SK-N-SH (cell line): ENCODE data around the gene RREB1. TPM values are rescaled to one million over a fixed set of nuclear protein-coding genes. Genes with fewer than 3 reads are reported as not detected.

Experiments used
- CTCF ChIA-PET: fragments of 300-600, 350-600 bp; formaldehyde crosslinking; extraction: SDS; loops from one replicate; lab custom pipeline; 2021; lab: Yijun Ruan, JAX
- POLR2A ChIA-PET: fragments of 350-600 bp; sonication (Branson Sonifier 250); formaldehyde crosslinking; extraction: SDS; loops from one replicate; lab custom pipeline; 2020; ENCODE audit warnings: antibody characterized with exemption, inconsistent platforms; lab: Yijun Ruan, JAX
- DNase-seq: peaks from one replicate; pipeline ENCODE4 v3.0.0; 2012
- H2AFZ ChIP-seq: fragments of 200-600 bp; sonication (generic); 2 replicates; pipeline ENCODE4 v1.8.1; 2016; ENCODE audit warnings: antibody characterized with exemption, mild to moderate bottlenecking, low read depth
- H3F3A ChIP-seq: fragments of 200-600 bp; sonication (generic); replicated peaks from 2 replicates; pipeline ENCODE3; 2016; ENCODE audit warnings: antibody characterized with exemption, mild to moderate bottlenecking; ENCODE audit not compliant: insufficient read depth
- H3K27ac ChIP-seq, 2 experiments: fragments of 200-500 bp in 1 of 2; fragments of 200-600 bp in 1 of 2; sonication (Bioruptor generic) in 1 of 2; sonication (generic), shearing (Covaris generic) in 1 of 2; 2 replicates each; pipeline versions ENCODE4 v1.5.1 to v1.6.1; 2014 to 2016; ENCODE audit warnings: low read depth in 2 of 2, inconsistent platforms in 1 of 2, low read length in 1 of 2, mild to moderate bottlenecking in 1 of 2, mixed read lengths in 1 of 2
- H3K27me3 ChIP-seq: fragments of 200-600 bp; sonication (generic), shearing (Covaris generic); 2 replicates; pipeline ENCODE4 v1.6.1; 2016; ENCODE audit warnings: mixed run types; ENCODE audit not compliant: insufficient read depth
- H3K36me3 ChIP-seq, 2 experiments: fragments of 200-500 bp in 1 of 2; fragments of 200-600 bp in 1 of 2; sonication (Bioruptor generic) in 1 of 2; sonication (generic) in 1 of 2; replicated peaks in 1 of 2; 2 replicates each; pipeline versions ENCODE3 to v1.5.1; 2014 to 2016; ENCODE audit warnings: low read length in 1 of 2, mild to moderate bottlenecking in 1 of 2; ENCODE audit not compliant: insufficient read depth in 2 of 2, control insufficient read depth in 1 of 2
- H3K4me1 ChIP-seq, 2 experiments: fragments of 200-500 bp in 1 of 2; fragments of 200-600 bp in 1 of 2; sonication (Bioruptor generic) in 1 of 2; sonication (generic), shearing (Covaris generic) in 1 of 2; 2 replicates each; pipeline versions ENCODE4 v1.5.1 to v1.6.1; 2014 to 2016; ENCODE audit warnings: low read depth in 1 of 2, low read length in 1 of 2, mixed run types in 1 of 2; ENCODE audit not compliant: insufficient read depth in 2 of 2, control insufficient read depth in 1 of 2
- H3K4me2 ChIP-seq: fragments of 200-600 bp; sonication (generic), shearing (Covaris generic); 2 replicates; pipeline ENCODE4 v1.6.1; 2017; ENCODE audit warnings: mixed run types
- H3K4me3 ChIP-seq, 2 experiments: fragments of 200-500 bp in 1 of 2; fragments of 200-600 bp in 1 of 2; sonication (Bioruptor generic) in 1 of 2; sonication (generic), shearing (Covaris generic) in 1 of 2; 2 replicates each; pipeline versions ENCODE4 v1.5.1 to v1.8.1; 2014 to 2016; ENCODE audit warnings: low read depth in 2 of 2, inconsistent platforms in 1 of 2, low read length in 1 of 2, mild to moderate bottlenecking in 1 of 2, mixed read lengths in 1 of 2, moderate library complexity in 1 of 2
- H3K79me2 ChIP-seq: fragments of 200-600 bp; sonication (generic); 2 replicates; pipeline ENCODE4 v1.8.1; 2017; ENCODE audit warnings: mild to moderate bottlenecking; ENCODE audit not compliant: insufficient read depth
- H3K9ac ChIP-seq: fragments of 200-600 bp; sonication (generic); 2 replicates; pipeline ENCODE4 v1.6.1; 2017; ENCODE audit warnings: mixed run types
- H3K9me2 ChIP-seq: fragments of 200-600 bp; sonication (generic); 2 replicates; pipeline ENCODE4 v1.6.1; 2017; ENCODE audit warnings: mixed run types
- H3K9me3 ChIP-seq: fragments of 200-600 bp; sonication (generic); 2 replicates; pipeline ENCODE4 v1.6.1; 2017; ENCODE audit warnings: mixed run types, mild to moderate bottlenecking, moderate library complexity
- H4K20me1 ChIP-seq: fragments of 200-600 bp; sonication (generic); 2 replicates; pipeline ENCODE4 v1.6.1; 2017; ENCODE audit warnings: mild to moderate bottlenecking, mixed run types; ENCODE audit not compliant: insufficient read depth
- CHD2 ChIP-seq: fragments of 150-350 bp; IDR thresholded peaks from 2 replicates; pipeline ENCODE4 v1.6.1; 2018; ENCODE audit warnings: low read length; ENCODE audit not compliant: partially characterized antibody
- CTCF ChIP-seq: fragments of 200-600 bp; sonication (generic); IDR thresholded peaks from 2 replicates; pipeline ENCODE4 v1.6.1; 2017; ENCODE audit warnings: antibody characterized with exemption, mild to moderate bottlenecking, moderate library complexity
- ELF1 ChIP-seq: IDR thresholded peaks from 2 replicates; pipeline ENCODE4 v1.4.0; 2012
- FOSL2 ChIP-seq: IDR thresholded peaks from 2 replicates; pipeline ENCODE4 v1.4.0; 2012; ENCODE audit warnings: low read depth, mild to moderate bottlenecking, moderate library complexity, borderline replicate concordance
- FOXJ3 ChIP-seq: sonication (generic); formaldehyde crosslinking; IDR thresholded peaks from 2 replicates; pipeline ENCODE4 v1.5.1; 2020; ENCODE audit warnings: mild to moderate bottlenecking, missing genetic modification reagents
- FOXM1 ChIP-seq: IDR thresholded peaks from 2 replicates; pipeline ENCODE4 v1.4.0; 2012; ENCODE audit warnings: low read depth, mild to moderate bottlenecking
- GABPA ChIP-seq: IDR thresholded peaks from 2 replicates; pipeline ENCODE4 v1.4.0; 2012; ENCODE audit warnings: low read depth, mild to moderate bottlenecking
- GATA2 ChIP-seq: sonication (generic); formaldehyde crosslinking; IDR thresholded peaks from 2 replicates; pipeline ENCODE4 v1.5.0; 2020; ENCODE audit warnings: mild to moderate bottlenecking, missing genetic modification reagents
- MAX ChIP-seq: IDR thresholded peaks from 2 replicates; pipeline ENCODE4 v1.4.0; 2012; ENCODE audit warnings: low read depth
- NRF1 ChIP-seq: IDR thresholded peaks from 2 replicates; pipeline ENCODE4 v1.6.1; 2012; ENCODE audit warnings: low read depth, mild to moderate bottlenecking, low read length
- PBX3 ChIP-seq: IDR thresholded peaks from 2 replicates; pipeline ENCODE4; 2012
- POLR2AphosphoS5 ChIP-seq: IDR thresholded peaks from 2 replicates; pipeline ENCODE4 v1.6.1; 2012; ENCODE audit warnings: low read depth, low read length
- REST ChIP-seq: IDR thresholded peaks from 2 replicates; pipeline ENCODE4 v1.6.1; 2012; ENCODE audit warnings: mild to moderate bottlenecking, low read depth, low read length, moderate library complexity
- RFX5 ChIP-seq: IDR thresholded peaks from 2 replicates; pipeline ENCODE4 v1.6.1; 2012; ENCODE audit warnings: mild to moderate bottlenecking, improper control_type of control experiment, low read length
- SMC3 ChIP-seq: IDR thresholded peaks from 2 replicates; pipeline ENCODE4 v1.6.1; 2012; ENCODE audit warnings: low read depth, low read length, improper control_type of control experiment
- TCF12 ChIP-seq: IDR thresholded peaks from 2 replicates; pipeline ENCODE4 v1.4.0; 2012
- TEAD4 ChIP-seq: IDR thresholded peaks from 2 replicates; pipeline ENCODE4 v1.4.0; 2012; ENCODE audit warnings: mild to moderate bottlenecking, borderline replicate concordance; ENCODE audit not compliant: insufficient read depth
- USF1 ChIP-seq: IDR thresholded peaks from 2 replicates; pipeline ENCODE4 v1.4.0; 2012; ENCODE audit warnings: low read depth, borderline replicate concordance
- WGBS: methylation state at CpG from one replicate; pipeline ENCODE4 v1.1.6; 2017; ENCODE audit warnings: low lambda C conversion rate; 5-methylcytosine and 5-hydroxymethylcytosine counted together
- polyA plus RNA-seq, 3 experiments: library from polyadenylated mRNA; depleted of rRNA; stranded (reverse); fragments of >200 nt; gene quantifications; 2 replicates each; pipeline ENCODE4 v1.2.3, GENCODE V29; 2012

RREB1 gene
- polyA plus RNA-seq, 1 of the 3 experiments (the other 2 are of a cell fraction), result 2.0 TPM

- no peak overlapping the region for H3K4me3 ChIP-seq
- H2AFZ ChIP-seq, result no peak overlapping the region
- H3F3A ChIP-seq, result peaks cover 6% of the 10 kb centered on the region
- no peak for DNase-seq
- no peaks in the 10 kb centered on the region for H3K9me2 ChIP-seq
- whole genome bisulfite sequencing, result 87% methylated on average over 13 of the region's 15 CpGs
- no peak overlapping the region for H3K27ac ChIP-seq
- peaks cover under 1 to 35% of the 10 kb centered on the region in 2 experiments for H3K36me3 ChIP-seq
- no peaks in the 10 kb centered on the region for H3K9me3 ChIP-seq
- H3K9ac ChIP-seq, result no peak overlapping the region
- H3K4me2 ChIP-seq, result no peak overlapping the region
- H3K27me3 ChIP-seq, result no peaks in the 10 kb centered on the region
- 0 out of 2 replicates have a peak, but pooled peaks cover 2% of the 10 kb centered on the region for H3K79me2 ChIP-seq
- H3K4me1 ChIP-seq, result peaks cover 0 to 13% of the 10 kb centered on the region in 2 experiments; a peak in 2 of 4 replicates
- POLR2A ChIA-PET, result no interaction called here
- CTCF ChIA-PET, result interaction anchor here (1.3 to 3.1 kb wide), 2 partner anchors 522 to 569 kb away, joined by 5 to 16 read pairs; no protein-coding TSS in a partner anchor
- H4K20me1 ChIP-seq, result peaks cover 7% of the 10 kb centered on the region
- TF ChIP-seq TCF12 (no peak), SMC3 (no peak), ELF1 (no peak), FOXJ3 (no peak), REST (no peak), CHD2 (no peak), GABPA (no peak)
Observed at GRCh38 chr6:7245668-7246393, 138.1 kb downstream of the RREB1 start.

- Histone ChIP-seq H3F3A (peaks cover 6% of the 10 kb centered on the region), H3K27ac (no peak overlapping the region), H3K4me3 (no peak overlapping the region), H3K79me2 (0 out of 2 replicates have a peak, but pooled peaks cover 2% of the 10 kb centered on the region), H3K9ac (no peak overlapping the region), H2AFZ (no peak overlapping the region), H3K4me2 (no peak overlapping the region), H3K36me3 (peaks cover 7 to 33% of the 10 kb centered on the region in 2 experiments), H3K4me1 (peaks cover 0 to 13% of the 10 kb centered on the region in 2 experiments; a peak in 2 of 4 replicates), H3K27me3 (no peaks in the 10 kb centered on the region), H3K9me2 (no peaks in the 10 kb centered on the region), H3K9me3 (no peaks in the 10 kb centered on the region), H4K20me1 (peaks cover 7% of the 10 kb centered on the region)
- ChIA-PET CTCF (no interaction called here), POLR2A (no interaction called here)
- WGBS, result 86% methylated on average over 59 of the region's 71 CpGs
- no peak for DNase-seq
- TF ChIP-seq FOXM1 (no peak), TCF12 (no peak), GATA2 (no peak), SMC3 (no peak), POLR2AphosphoS5 (no peak), PBX3 (no peak), CTCF (no peak), TEAD4 (no peak), MAX (no peak), RFX5 (no peak), NRF1 (no peak), CHD2 (no peak), FOSL2 (no peak), USF1 (no peak)
Observed at GRCh38 chr6:7246401-7247178, 138.8 kb downstream of the RREB1 start.
